HG02938 (cell line): Measurements from ENCODE around the gene MYCN.

Experiments
- ATAC-seq: cut with Tn5 transposase; IDR thresholded peaks from one replicate; pipeline ENCODE4 v1.9.1; 2021; ENCODE audit warnings: mild to moderate bottlenecking, moderate library complexity; ENCODE audit not compliant: unreplicated experiment

The MYCN gene

GRCh38 chr2:15992457-15993231, 52.3 kb downstream of the MYCN start:
- no peak for ATAC-seq

DNA sequence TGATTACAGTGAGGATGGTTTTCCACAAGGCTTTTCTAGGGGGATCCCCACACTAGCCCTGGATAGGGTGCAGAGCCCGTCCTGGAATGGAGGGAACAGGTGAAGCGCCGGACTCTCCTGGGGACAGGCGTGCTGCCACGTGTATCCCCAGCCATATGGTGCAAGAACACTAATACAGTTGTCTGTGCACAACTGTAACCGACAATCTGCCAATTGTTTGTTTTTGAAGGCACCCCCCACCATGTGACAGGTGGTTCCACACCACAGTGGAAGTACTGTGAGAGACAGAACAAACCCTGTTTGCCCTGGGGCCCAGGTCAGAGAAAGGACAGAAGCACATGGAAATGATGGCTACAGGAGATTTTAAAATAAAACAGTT, 52.9 kb downstream of the MYCN start:
- no peak for ATAC-seq

DNA sequence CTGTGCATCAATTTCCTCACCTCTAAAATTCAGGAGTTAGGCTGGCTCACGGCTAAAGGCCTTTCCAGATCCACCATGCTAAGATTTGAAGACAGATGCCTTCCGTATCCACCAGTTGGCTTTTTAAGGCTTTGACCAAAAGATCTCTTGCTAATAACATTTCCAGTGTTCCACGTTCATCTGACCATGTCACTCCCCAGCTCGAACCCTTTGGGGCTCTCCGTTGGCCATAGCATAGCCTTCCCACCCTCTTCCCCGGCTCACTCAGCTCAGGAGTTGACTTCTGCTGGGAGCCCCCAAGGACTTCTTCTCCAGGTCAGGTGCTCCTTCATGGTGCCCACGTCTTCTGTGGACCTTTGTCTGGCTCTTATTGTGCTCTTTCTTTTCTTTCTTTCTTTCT, 53.3 kb downstream of the MYCN start:
- no peak for ATAC-seq

- no peak for ATAC-seq
Observed at GRCh38 chr2:15995603-15996002, 55.3 kb downstream of the MYCN start.
